ENCODE measurements around the gene PTTG1IP2.

PTTG1IP2 gene

DNA sequence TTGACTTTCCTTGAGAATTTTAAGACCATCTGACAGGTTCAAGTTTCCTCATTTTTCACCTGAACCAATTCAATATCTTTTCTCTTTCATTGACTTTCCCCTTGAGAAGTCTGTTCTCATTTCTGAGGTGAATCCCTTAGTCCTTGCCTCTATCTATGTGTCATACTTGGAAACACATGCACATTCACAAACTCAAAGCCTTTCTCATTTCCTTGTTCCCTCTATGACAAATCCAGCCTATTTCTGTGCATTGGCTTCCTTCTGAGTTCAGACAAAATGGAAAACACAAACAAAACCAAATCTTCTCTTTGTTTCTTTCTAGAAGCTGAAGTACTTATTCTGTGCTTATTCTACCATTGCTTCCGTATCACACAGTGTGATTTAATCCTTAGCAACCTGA lies 13.8 kb downstream of the PTTG1IP2 start:
- no peak for DNase-seq (ENCODE audit: low read depth in 2 of 2)

DNA sequence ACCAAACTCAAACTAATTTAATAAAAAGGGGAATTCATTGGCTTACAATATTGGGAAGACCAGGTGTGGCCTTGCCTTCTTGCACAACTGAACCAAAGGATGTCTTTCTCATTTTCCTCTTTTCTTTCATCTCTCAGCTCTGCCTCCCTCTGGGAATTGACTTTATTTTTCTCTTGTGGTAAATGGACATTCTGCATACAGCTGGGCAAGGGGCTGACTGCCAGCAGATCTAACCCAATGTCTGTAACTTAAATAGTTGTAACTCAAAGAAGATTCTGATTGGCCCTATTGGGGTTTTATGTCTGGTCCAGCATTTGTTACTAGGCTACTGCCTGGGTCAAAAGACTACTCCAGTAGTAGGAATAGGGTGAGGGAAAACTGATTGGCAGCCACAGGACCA lies 15.3 kb downstream of the PTTG1IP2 start:
- DNase-seq (ENCODE audit: low read depth in 2 of 2): no peak

DNA sequence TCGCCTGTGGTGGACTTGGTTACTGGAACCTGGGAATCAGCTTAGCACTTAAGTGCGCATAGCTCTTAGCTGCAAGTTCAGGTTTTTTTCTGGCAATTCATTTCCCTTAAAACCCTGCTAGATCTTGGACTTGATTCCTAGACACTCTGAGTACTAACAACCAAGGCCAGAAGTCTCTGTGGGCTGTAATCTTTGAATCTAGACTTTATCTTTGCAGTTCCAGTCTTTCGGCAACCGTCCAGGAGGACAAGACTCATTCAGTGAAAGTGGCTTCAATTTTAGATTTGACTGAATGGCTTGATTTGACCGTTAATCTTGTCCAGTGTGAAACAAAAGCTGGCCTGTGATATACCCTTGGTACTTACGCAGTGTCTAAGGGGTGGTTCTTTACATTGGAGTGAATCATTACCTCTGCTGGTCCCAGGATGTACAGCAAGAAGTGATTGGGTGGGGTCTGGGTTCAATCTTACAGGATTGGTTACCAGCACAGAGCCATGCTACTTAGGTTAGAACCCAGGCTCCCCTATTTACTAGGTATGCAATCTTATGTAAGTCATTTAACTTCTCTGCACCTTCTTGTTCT lies 16.4 kb downstream of the PTTG1IP2 start:
- no peak for DNase-seq (ENCODE audit: low read depth in 2 of 2)

DNA sequence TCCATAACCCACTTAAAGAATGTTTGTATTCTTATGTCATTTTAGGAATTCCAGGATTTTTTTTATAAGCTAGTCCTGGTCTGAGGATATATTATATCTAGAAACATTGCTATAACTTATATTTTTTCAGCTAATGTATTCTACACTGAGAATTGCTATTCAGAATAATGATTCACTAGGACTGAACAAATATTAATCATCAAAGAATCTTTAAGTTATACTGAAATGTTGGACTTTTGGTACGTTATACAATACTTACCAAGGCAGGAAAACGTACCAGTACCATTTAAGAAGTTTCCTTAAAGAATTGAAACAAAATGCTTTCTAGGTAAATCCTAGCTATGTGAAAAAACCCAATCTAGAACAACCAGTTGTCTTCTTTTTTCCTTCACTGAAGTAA lies 18.4 kb downstream of the PTTG1IP2 start:
- DNase-seq (ENCODE audit: low read depth in 2 of 2): no peak

DNA sequence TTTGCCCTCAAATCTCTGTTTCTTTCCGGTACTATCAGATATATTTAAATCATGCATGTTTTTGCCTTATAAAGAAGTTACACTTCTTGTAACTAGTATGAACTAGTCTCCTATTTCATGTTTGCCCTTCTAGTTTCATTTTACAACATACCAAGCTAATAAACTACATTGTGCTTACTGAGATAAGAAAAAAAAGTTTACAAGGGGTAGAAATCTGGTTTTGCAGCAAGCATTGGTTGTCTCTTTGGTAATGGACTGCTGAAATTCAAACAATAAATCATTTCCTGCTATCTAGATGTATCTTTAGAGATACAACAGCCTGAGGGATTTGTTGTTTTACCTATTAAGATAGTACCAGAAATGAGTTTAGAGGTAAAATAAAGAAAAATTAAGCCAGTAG lies 18.8 kb downstream of the PTTG1IP2 start:
- DNase-seq (ENCODE audit: low read depth in 2 of 2): no peak

DNA sequence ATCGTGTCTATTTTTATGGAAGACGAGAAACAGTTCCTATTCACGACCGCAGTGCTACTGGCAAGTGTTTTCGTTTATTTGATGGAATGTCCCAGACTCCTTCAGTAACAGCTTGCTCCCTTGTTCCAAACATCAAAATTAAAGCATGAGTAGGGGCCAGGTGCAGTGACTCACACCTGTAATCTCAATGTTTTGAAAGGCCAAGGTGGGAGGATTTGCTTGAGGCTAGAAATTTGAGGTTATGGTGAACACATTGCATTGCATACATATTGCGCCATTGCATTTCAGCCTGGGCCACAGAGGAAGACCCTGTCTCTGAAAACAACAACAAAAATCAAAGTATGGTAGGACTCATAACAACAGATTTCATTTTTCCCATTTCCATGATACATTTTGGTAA lies 22.8 kb downstream of the PTTG1IP2 start:
- DNase-seq (ENCODE audit: low read depth in 2 of 2): no peak

DNA sequence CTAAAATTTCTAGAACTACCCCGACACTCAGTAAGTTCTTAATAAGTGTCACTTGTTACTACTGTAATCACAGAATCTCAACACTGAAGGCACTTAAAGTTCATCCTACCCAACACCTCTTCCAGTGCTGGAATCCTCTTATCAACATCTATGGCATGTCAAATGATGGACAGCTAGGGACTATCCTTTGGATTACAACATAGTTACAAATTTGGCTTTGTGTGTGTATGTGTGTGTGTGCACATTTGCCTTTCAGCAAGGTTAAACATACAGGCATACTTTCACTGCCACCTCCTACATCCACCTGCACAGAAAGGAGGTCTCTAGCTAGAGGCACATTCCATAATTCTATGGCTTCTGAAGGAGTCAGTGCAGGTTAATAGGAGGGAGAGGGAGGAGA lies 25.8 kb downstream of the PTTG1IP2 start:
- no peak for DNase-seq (ENCODE audit: low read depth in 2 of 2)

DNA sequence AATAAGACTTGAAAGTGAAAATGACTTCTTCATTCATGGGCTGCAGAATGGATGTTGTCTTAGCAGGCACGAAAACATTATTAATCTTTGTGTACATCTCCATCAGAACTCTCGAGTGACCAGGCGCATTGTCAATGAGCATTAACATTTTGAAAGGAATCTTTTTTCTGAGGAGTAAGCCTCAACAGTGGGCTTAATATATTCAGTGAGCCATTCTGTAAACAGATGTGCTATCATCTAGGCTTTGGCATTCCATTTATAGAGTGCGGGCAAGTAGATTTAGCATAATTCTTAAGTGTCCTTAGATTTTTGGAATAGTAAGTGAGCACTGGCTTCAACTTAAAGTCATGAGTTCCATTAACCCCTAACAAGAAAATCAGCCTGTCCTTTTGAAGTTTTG lies 33.1 kb downstream of the PTTG1IP2 start:
- no peak for DNase-seq (ENCODE audit: low read depth in 2 of 2)

DNA sequence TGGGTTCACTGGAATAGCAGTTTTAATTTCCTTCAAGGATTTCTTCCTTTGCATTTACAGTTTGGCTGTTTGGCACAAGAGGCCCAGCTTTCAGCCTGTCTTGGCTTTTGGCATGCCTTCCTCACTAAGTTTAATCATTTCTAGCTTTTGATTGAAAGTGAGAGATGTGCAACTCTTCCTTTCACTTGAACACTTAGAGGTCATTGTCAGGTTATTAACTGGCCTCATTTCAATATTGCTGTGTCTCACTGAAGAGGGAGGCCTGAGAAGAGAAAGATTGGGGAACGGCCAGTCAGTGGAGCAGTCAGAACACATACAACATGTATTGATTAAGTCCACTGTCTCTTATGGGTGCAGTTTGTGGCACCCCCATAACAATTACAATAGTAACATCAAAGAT lies 33.9 kb downstream of the PTTG1IP2 start:
- DNase-seq (ENCODE audit: low read depth in 2 of 2): no peak

DNA sequence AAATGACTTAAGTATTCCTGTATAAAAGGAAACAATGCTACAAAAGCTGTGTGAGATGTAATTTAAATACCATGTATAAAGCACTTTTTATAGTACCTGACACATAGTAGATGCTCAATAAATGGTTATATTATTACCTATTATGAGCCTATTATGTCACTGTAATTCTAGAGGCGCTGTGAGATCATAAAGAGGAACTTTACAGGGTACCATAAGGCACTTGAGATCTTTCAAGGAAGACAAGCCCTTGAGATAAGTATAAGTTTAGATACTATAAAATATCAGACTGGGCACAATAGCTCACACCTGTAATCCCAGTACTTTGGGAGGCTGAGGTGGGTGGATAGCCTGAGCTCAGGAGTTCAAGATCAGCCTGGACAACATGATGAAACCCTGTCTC lies 38.3 kb downstream of the PTTG1IP2 start:
- no peak for DNase-seq (ENCODE audit: low read depth in 2 of 2)

DNA sequence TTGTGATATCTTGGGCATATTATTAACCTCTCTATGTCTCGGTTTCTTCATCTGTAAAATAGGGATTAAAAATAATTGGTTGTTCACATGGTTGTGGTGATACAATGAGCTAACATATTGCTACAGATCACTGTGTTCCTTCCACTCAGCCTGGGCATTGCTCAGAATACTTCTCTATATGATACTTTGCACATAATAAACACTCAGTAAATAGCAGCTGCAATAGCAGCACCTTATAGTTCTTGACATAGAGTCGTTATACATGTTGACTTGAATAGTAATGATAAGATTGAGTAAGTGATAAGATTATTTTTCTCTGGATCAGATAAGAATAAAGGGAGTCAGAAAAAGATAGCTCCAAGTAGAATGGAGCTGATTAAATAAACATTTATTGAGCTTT lies 42.3 kb downstream of the PTTG1IP2 start:
- DNase-seq (ENCODE audit: low read depth in 2 of 2): no peak

DNA sequence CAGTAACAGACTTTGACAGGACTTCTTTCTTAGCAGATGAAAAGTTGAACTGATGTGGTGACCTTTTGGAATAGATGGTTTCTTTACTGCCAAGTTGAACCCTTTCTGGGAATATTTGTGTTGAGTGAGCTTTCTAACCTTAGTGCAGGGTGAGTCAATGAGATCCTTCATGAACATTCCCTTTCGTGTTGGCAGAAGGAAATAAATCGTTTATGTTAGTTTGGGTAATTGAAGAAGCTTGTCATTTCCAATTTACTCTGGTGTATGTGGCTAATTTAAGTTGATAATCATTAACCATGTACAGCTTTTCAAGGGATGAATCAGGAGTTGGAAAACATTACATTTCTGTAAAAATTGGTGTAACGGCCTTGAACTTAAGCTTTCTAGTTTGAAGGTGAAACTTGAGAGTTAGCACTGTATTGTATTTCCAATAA lies 43.4 kb downstream of the PTTG1IP2 start:
- no peak for DNase-seq (ENCODE audit: low read depth in 2 of 2)

DNA sequence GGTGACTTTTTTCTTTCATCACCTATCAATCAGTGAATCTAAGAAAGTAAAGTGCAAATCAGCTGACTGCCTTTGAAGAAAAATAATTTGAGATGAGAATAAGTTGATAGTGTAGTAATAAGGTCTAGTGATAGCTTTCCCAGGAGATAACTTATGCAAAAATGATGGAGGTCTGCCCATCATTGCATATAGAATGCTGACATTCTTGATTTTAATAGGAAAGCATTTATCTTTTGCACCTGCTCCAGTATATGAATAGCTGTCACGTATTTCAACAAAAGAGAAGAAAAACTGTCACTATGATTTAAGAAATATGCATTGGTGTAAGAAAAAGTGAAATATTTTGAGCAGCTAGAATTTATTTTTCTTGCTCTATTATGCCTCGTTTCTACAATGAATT lies 46.8 kb downstream of the PTTG1IP2 start:
- no peak for DNase-seq (ENCODE audit: low read depth in 2 of 2)

DNA sequence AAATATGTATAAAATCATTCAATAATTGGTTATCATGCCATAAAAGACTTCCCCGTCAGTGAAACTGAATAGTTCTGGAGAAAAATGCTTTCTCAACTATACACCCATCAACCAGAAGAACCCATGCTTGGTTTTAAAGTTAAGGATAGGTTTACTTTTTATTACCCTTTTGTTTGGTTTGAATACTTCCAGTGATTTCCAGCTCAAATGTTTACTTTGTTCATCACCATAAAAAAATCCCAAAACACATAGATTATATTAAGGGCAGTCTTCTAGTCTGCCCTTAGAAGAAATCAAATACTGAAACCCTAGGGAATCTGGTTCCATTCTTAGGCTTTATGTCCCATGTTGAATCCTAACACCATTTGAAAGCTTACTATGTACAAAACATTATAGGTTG lies 49.2 kb downstream of the PTTG1IP2 start:
- DNase-seq (ENCODE audit: low read depth in 2 of 2): no peak

DNA sequence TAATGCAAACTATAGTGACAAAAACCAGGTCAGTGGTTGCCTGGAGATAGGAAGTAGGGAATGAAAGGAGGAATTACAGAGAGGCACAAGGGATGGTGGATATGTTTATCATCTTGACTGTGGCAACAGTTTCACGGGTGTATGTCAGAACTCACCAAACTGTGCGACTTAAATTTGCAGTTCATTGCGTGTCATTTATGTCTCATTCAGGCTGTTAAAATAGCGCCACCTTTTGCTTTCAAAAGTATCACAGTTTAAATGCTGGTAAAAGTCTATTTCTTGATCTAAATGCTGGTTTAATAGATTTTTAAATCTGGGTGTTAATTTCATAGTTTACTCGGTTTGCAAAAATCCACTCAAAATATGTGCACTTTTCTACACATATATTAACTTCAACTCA lies 51.0 kb downstream of the PTTG1IP2 start:
- DNase-seq (ENCODE audit: low read depth in 2 of 2): no peak

DNA sequence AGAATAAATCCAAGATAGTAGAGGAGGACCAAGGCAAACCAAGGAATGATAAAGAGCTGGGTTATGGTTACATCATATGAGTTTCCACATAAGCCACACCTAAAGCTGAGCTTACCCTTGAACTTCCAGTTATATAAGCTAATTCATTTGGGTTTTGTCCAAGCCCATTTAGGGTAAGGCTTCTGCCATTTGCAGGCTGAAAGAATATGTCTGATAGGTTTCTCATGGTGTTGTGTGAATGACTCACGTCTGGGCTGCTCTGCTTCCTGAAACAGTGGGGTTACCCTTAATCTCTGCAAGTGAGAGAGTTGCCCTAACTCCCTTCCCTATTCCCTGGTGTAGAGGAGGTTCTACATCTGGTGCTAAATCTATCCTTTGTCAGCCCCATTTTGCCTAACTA lies 60.8 kb downstream of the PTTG1IP2 start:
- DNase-seq (ENCODE audit: low read depth in 2 of 2): no peak

DNA sequence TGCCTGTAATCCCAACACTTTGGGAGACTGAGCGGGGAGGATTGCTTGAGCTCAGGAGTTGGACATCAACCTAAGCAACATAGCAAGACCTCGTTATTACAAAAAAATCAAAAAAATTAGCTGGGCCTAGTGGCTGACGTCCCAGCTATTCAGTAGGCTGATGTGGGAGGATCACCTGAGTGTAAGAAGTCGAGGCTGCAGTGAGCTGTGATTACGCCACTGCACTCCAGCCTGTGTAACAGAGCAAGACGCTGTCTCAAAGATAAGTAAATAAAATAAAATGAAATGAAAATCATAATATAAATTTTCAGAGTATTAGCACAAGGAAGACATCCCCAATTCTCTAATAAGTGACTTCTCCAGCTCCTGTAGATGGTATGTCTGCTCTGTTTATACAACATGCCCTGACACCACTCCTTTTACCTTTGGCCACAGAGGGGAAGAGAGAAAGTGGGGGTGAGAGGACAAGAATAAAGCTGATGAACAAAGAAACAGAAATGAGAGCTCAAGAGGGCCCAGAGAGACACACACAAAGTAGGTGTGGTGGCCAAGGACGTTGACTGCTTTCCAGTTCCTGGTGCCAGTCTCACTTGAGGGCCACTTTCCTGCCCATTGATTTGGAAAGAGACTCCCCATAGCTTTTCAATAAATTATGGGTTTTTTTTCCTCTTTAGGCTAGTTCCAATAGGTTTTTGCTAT lies 62.9 kb downstream of the PTTG1IP2 start:
- DNase-seq (ENCODE audit: low read depth in 2 of 2): no peak

DNA sequence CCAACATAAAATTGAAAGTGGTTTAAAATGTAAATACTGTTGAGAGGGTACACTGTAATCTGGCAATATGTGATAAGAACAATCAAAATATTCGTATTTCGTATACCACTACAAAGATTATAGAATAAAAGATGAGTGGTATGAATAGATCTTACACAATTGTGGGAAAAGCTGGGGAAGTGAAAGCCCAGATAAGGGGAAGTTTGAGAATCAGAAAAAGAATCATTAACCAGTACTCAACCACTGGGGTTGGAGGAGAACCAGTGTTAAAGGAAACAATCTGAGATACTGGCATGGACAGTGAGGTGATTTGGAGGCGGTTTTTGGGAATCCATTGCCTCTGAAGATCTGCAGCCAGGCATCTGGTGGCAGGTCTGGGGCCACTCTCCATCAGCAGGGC lies 67.0 kb downstream of the PTTG1IP2 start:
- no peak for DNase-seq (ENCODE audit: low read depth in 2 of 2)

DNA sequence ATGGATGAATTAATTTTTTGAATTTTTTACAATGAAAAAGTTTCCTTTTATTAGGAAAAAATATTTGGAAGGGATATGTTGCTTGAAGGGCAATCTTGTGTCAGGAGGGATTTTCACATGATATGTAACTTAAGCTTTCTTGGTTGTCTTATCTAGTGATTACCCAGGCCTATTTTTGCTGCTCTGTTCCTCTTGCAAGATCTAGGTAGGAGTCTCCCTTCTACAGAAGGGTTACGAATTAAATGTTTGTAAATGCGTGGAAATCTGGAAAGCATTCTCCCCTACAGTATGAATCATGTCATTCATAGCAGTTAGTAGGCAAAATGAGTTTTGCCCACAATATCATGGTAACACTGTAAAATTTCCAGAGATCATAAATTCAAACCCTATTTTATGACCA lies 69.0 kb downstream of the PTTG1IP2 start:
- no peak for DNase-seq (ENCODE audit: low read depth in 2 of 2)

DNA sequence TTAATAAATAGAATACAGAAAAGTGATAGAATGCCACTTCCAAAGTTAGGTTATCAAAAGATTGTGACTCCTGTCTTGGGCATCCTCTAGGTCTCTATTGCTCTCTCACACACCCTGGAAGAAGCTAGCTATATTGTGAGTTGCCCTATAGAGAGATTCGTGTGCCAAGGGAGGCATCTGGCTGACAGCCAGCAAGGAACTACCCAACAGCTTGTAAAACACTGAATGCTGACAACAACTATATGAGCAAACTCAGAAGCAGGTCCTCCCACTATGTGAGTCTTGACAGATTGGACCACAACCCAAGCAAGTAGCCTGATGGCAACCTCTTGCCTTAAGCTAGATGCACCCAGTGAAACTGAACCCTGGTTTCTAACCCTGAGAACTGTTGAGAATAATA lies 71.0 kb downstream of the PTTG1IP2 start:
- no peak for DNase-seq (ENCODE audit: low read depth in 2 of 2)

DNA sequence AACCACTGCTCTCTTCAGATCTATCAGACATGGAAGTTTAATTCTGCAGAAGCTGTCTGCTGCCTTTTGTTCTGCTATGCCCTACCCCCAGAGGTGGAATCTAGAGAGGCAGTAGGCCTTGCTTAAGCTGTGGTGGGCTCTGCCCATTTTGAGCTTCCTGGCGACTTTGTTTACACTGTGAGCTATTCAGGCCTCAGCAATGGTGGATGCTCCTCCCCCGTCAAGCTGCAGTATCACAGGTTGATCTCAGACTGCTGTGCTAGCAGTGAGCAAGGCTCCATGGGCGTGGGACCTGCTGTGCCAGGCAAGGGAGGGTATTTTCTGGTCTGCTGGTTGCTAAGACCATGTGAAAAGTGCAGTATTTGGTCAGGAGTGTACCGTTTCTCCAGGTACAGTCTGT lies 81.6 kb downstream of the PTTG1IP2 start:
- no peak for DNase-seq (ENCODE audit: low read depth in 2 of 2)

DNA sequence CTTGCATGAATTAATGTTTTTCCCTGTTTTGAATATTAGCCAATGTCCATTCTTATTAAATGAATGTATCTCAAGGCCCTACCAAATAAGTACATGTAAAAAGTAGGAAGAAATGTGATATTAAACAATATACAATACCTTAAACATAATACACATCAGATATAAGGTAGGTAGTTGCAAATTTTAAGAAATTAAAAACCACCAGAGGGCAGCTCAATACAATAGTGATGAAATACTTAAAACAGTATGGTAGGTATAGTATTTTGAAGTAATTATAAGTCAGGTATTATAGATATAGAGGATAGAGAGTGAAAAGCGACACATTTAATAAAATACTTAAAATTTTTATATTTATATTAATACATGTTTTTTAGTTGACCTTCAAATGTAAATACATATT lies 83.1 kb downstream of the PTTG1IP2 start:
- DNase-seq (ENCODE audit: low read depth in 2 of 2): no peak

DNA sequence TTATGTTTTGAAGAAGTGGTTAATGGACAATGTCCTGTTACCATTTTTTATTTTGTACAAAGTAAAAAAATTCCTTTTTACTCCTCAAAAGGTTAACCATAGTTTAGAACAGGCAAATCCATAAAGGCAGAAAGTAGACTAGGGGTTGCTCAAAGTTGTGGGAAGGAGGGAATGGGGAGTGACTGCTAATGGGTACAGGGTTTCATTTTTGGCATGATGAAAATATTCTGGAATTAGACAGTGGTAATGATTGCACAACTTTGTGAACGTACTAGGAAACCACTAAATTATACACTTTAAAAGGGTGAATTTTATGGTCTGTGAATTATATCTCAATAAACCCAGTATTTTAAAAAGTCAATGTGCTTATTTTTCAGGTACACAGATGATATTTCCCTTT lies 91.3 kb downstream of the PTTG1IP2 start:
- DNase-seq (ENCODE audit: low read depth in 2 of 2): no peak
